Cerebellar nuclear complex (tissue), 1 donor: ENCODE data around the gene TSPAN9.
A peak's percentile ranks its signal among the peaks of the same experiment; 100 is the strongest.

Experiments
- DNase-seq, 2 experiments: peaks; one replicate each; lab custom pipeline; 2025; lab: John Stamatoyannopoulos, UW

TSPAN9 gene

GRCh38 chr12:3077572-3078081 lies 448 bp downstream of the TSPAN9 start:
- DNase-seq, result no peak

GRCh38 chr12:3078086-3078820 lies 1.1 kb downstream of the TSPAN9 start:
- no peak for DNase-seq

- DNase-seq, result no peak
Measured at GRCh38 chr12:3081091-3081490, 3.9 kb downstream of the TSPAN9 start.

- no peak for DNase-seq
Measured at GRCh38 chr12:3081886-3082285, 4.7 kb downstream of the TSPAN9 start.

- no peak for DNase-seq
Measured at GRCh38 chr12:3083241-3083920, 6.2 kb downstream of the TSPAN9 start.

GRCh38 chr12:3083921-3084347 lies 6.8 kb downstream of the TSPAN9 start:
- DNase-seq, result no peak

GRCh38 chr12:3084742-3085141 lies 7.6 kb downstream of the TSPAN9 start:
- no peak for DNase-seq

- DNase-seq, result no peak
Measured at GRCh38 chr12:3085341-3086139, 8.4 kb downstream of the TSPAN9 start.

- no peak for DNase-seq
Measured at GRCh38 chr12:3086211-3086610, 9.0 kb downstream of the TSPAN9 start.

GRCh38 chr12:3086729-3087323 lies 9.6 kb downstream of the TSPAN9 start:
- DNase-seq, result no peak

GRCh38 chr12:3087758-3088650 lies 10.8 kb downstream of the TSPAN9 start:
- no peak for DNase-seq

- no peak for DNase-seq
Measured at GRCh38 chr12:3089588-3089987, 12.4 kb downstream of the TSPAN9 start.

GRCh38 chr12:3090240-3091037 lies 13.3 kb downstream of the TSPAN9 start:
- peak in 1 of 2 experiments; percentile 34 for DNase-seq

- DNase-seq, result no peak
Measured at GRCh38 chr12:3091038-3091319, 13.8 kb downstream of the TSPAN9 start.

- no peak for DNase-seq
Measured at GRCh38 chr12:3091382-3092241, 14.4 kb downstream of the TSPAN9 start.

- no peak for DNase-seq
Measured at GRCh38 chr12:3092764-3093163, 15.6 kb downstream of the TSPAN9 start.

GRCh38 chr12:3097186-3097804 lies 20.1 kb downstream of the TSPAN9 start:
- DNase-seq, result no peak

- no peak for DNase-seq
Measured at GRCh38 chr12:3097836-3098235, 20.7 kb downstream of the TSPAN9 start.

- no peak for DNase-seq
Measured at GRCh38 chr12:3098436-3098835, 21.3 kb downstream of the TSPAN9 start.
